ENCODE results near the gene DKKL1. TPM values are rescaled to one million over a fixed set of nuclear protein-coding genes. Genes with fewer than 3 reads are reported as not detected.

Gene DKKL1
- total RNA-seq, 1 donor from 2014 or later: 8.7 TPM

DNA sequence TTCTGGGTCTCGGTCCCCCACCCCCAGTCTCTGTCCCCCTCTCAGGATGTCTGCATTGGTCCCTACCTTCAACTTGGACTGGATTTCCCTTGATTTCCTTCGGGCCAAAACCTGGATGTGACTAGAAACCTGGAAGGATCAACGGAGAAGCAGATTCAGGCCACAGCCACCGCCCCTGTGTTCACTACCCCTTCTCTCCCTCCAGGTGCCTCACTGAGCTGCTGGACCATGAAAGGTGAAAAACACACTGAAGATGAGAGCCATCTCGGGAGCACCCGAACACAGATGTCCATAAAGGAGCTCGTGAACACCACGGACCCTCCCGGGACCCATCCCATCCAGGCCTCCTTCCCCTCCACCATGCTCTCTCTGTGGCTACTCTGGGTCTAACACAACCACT is 6.5 kb upstream of the DKKL1 start:
- H3K36me3 Mint-ChIP-seq: peaks cover 30% of the 10 kb centered on the region
- peak overlapping the region; percentile 88 for H3K27ac Mint-ChIP-seq
- H3K4me1 Mint-ChIP-seq: peaks cover 27% of the 10 kb centered on the region
- no peaks in the 10 kb centered on the region for H3K27me3 Mint-ChIP-seq (ENCODE audit: low read depth)
- TF ChIP-seq, protein P1, sequence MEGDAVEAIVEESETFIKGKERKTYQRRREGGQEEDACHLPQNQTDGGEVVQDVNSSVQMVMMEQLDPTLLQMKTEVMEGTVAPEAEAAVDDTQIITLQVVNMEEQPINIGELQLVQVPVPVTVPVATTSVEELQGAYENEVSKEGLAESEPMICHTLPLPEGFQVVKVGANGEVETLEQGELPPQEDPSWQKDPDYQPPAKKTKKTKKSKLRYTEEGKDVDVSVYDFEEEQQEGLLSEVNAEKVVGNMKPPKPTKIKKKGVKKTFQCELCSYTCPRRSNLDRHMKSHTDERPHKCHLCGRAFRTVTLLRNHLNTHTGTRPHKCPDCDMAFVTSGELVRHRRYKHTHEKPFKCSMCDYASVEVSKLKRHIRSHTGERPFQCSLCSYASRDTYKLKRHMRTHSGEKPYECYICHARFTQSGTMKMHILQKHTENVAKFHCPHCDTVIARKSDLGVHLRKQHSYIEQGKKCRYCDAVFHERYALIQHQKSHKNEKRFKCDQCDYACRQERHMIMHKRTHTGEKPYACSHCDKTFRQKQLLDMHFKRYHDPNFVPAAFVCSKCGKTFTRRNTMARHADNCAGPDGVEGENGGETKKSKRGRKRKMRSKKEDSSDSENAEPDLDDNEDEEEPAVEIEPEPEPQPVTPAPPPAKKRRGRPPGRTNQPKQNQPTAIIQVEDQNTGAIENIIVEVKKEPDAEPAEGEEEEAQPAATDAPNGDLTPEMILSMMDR (IDR thresholded peaks at IDR 0.05; ENCODE audit: unreplicated experiment): no peak
- DNase-seq (ENCODE audit: low spot score in 2 of 2, unreplicated experiment in 2 of 2): no peak
- no peaks in the 10 kb centered on the region for H3K9me3 Mint-ChIP-seq
- peak overlapping the region; percentile 50 for H3K4me3 Mint-ChIP-seq

- H3K9me3 Mint-ChIP-seq: no peaks in the 10 kb centered on the region
- H3K4me1 Mint-ChIP-seq: peaks cover 29% of the 10 kb centered on the region
- no peaks in the 10 kb centered on the region for H3K27me3 Mint-ChIP-seq (ENCODE audit: low read depth)
- TF ChIP-seq, protein P1 (IDR thresholded peaks at IDR 0.05; ENCODE audit: unreplicated experiment): no peak
- H3K36me3 Mint-ChIP-seq: peaks cover 21% of the 10 kb centered on the region
- DNase-seq (ENCODE audit: low spot score in 2 of 2, unreplicated experiment in 2 of 2): no peak
- no peak overlapping the region for H3K27ac Mint-ChIP-seq
- peak overlapping the region; percentile 46 for H3K4me3 Mint-ChIP-seq
Measured at GRCh38 chr19:49359851-49360820, 3.5 kb upstream of the DKKL1 start.

DNA sequence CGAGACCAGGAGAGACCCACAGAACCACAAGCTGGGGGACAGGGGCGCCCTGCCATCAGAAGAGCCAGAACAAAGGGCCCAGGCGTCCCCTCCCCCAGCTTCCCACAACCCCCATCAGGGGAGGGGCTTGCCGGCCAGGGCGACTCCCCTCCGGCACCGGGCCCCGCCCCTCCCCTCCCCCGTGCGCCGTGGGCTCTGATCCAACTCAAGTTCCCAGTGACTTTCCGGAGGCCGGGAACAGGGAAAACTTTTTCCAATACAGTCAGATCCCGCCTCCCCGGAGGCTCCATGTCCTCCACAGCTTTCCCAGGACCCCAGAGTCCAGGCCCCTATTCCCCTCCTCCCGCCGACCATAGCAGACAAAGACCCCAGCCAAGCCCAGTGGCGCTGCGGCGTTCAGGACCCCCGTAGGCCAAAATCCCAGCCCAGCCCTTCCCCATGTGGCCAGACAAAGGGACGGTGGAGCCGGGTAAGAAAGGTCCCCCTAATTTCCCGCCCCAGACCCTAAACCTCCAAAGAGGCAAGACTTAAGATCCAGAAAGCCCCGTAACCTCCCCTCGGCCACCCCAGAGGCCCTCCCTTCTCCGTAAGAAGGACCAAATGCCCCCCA is 2.1 kb upstream of the DKKL1 start:
- H3K27me3 Mint-ChIP-seq (ENCODE audit: low read depth): no peaks in the 10 kb centered on the region
- H3K4me3 Mint-ChIP-seq: no peak overlapping the region
- TF ChIP-seq, protein P1 (IDR thresholded peaks at IDR 0.05; ENCODE audit: unreplicated experiment): no peak
- H3K27ac Mint-ChIP-seq: no peak overlapping the region
- peaks cover 17% of the 10 kb centered on the region for H3K36me3 Mint-ChIP-seq
- peak; percentile 75 to 77 for DNase-seq (ENCODE audit: low spot score in 2 of 2, unreplicated experiment in 2 of 2)
- no peaks in the 10 kb centered on the region for H3K9me3 Mint-ChIP-seq
- H3K4me1 Mint-ChIP-seq: peaks cover 22% of the 10 kb centered on the region

- Mint-ChIP-seq H3K27me3 (ENCODE audit: low read depth) (no peaks in the 10 kb centered on the region), H3K4me3 (no peak within 1 kb of the TSS), H3K27ac (no peak within 1 kb of the TSS), H3K4me1 (peaks cover 15% of the 10 kb centered on the region), H3K9me3 (no peaks in the 10 kb centered on the region), H3K36me3 (peaks cover 14% of the 10 kb centered on the region)
- TF ChIP-seq, protein P1 (IDR thresholded peaks at IDR 0.05; ENCODE audit: unreplicated experiment): no peak
- peak; percentile 59 to 73 for DNase-seq (ENCODE audit: low spot score in 2 of 2, unreplicated experiment in 2 of 2)
Measured at GRCh38 chr19:49362048-49362928, 1.4 kb upstream of the DKKL1 start, which contains the start of gene TEAD2. TSS of gene TEAD2 (minus strand) at chr19:49362416. CDS start at chr19:49360075, 2,341 bp downstream.

- TF ChIP-seq, protein P1 (IDR thresholded peaks at IDR 0.05; ENCODE audit: unreplicated experiment): no peak
- peaks cover 12% of the 10 kb centered on the region for H3K4me1 Mint-ChIP-seq
- no peak overlapping the region for H3K4me3 Mint-ChIP-seq
- H3K9me3 Mint-ChIP-seq: no peaks in the 10 kb centered on the region
- no peaks in the 10 kb centered on the region for H3K27me3 Mint-ChIP-seq (ENCODE audit: low read depth)
- no peak overlapping the region for H3K27ac Mint-ChIP-seq
- H3K36me3 Mint-ChIP-seq: peaks cover 11% of the 10 kb centered on the region
- peak; percentile 44 to 67 for DNase-seq (ENCODE audit: low spot score in 2 of 2, unreplicated experiment in 2 of 2)
Measured at GRCh38 chr19:49362929-49363267, 779 bp upstream of the DKKL1 start.

Data from mesothelial cell of epicardium (in vitro differentiated cells).